KMS-11 (cell line): Measurements from ENCODE around the gene ZNF710.

Experiments
- H2AFZ ChIP-seq: fragments of 200-600 bp; sonication (generic); 2 replicates; pipeline ENCODE4 v1.6.1; 2016; ENCODE audit warnings: antibody characterized with exemption, mixed run types, low read depth
- H3K27ac ChIP-seq: fragments of 200-600 bp; sonication (generic); 2 replicates; pipeline ENCODE4 v1.6.1; 2016; ENCODE audit warnings: mild to moderate bottlenecking, mixed run types
- H3K27me3 ChIP-seq: fragments of 200-600 bp; sonication (generic); 2 replicates; pipeline ENCODE4 v1.6.1; 2017; ENCODE audit warnings: mild to moderate bottlenecking, low read depth, mixed run types, moderate library complexity; ENCODE audit not compliant: insufficient read depth
- H3K36me3 ChIP-seq: fragments of 200-600 bp; sonication (generic); 2 replicates; pipeline ENCODE4 v1.6.1; 2017; ENCODE audit warnings: mild to moderate bottlenecking, mixed run types; ENCODE audit not compliant: insufficient read depth
- H3K4me1 ChIP-seq: fragments of 200-600 bp; sonication (generic); 2 replicates; pipeline ENCODE4 v1.6.1; 2016; ENCODE audit warnings: mild to moderate bottlenecking, low read depth, mixed run types; ENCODE audit not compliant: poor library complexity, severe bottlenecking
- H3K4me2 ChIP-seq: fragments of 200-600 bp; sonication (generic); 2 replicates; pipeline ENCODE4 v1.7.0; 2016; ENCODE audit warnings: mild to moderate bottlenecking, mixed run types
- H3K4me3 ChIP-seq: fragments of 200-600 bp; sonication (generic); IDR thresholded peaks from 2 replicates; pipeline ENCODE4 v1.6.1; 2017; ENCODE audit warnings: low read depth, low read length, mixed read lengths; ENCODE audit not compliant: insufficient read depth
- H3K79me2 ChIP-seq: fragments of 200-600 bp; sonication (generic); 2 replicates; pipeline ENCODE4 v1.6.1; 2016; ENCODE audit warnings: low read depth, mixed run types; ENCODE audit not compliant: insufficient read depth
- H3K9ac ChIP-seq: fragments of 200-600 bp; sonication (generic); 2 replicates; pipeline ENCODE4 v1.6.1; 2016; ENCODE audit warnings: mild to moderate bottlenecking, mixed run types
- H4K20me1 ChIP-seq: fragments of 200-600 bp; sonication (generic); 2 replicates; pipeline ENCODE4 v1.6.1; 2016; ENCODE audit warnings: mild to moderate bottlenecking, mixed run types; ENCODE audit not compliant: insufficient read depth
- TF ChIP-seq, protein P1 (sequence below): fragments of 200-600 bp; sonication (generic); conservative IDR thresholded peaks from 2 replicates; pipeline ENCODE4 v1.6.1; 2017; ENCODE audit warnings: low read depth, mild to moderate bottlenecking, antibody characterized with exemption, low read length, moderate library complexity, mixed read lengths

The ZNF710 gene

GRCh38 chr15:90115783-90116182 lies 114.7 kb downstream of the ZNF710 start:
- H3K4me2 ChIP-seq = no peak overlapping the region
- no peak overlapping the region for H3K9ac ChIP-seq
- no peaks in the 10 kb centered on the region for H3K79me2 ChIP-seq
- TF ChIP-seq, protein P1, sequence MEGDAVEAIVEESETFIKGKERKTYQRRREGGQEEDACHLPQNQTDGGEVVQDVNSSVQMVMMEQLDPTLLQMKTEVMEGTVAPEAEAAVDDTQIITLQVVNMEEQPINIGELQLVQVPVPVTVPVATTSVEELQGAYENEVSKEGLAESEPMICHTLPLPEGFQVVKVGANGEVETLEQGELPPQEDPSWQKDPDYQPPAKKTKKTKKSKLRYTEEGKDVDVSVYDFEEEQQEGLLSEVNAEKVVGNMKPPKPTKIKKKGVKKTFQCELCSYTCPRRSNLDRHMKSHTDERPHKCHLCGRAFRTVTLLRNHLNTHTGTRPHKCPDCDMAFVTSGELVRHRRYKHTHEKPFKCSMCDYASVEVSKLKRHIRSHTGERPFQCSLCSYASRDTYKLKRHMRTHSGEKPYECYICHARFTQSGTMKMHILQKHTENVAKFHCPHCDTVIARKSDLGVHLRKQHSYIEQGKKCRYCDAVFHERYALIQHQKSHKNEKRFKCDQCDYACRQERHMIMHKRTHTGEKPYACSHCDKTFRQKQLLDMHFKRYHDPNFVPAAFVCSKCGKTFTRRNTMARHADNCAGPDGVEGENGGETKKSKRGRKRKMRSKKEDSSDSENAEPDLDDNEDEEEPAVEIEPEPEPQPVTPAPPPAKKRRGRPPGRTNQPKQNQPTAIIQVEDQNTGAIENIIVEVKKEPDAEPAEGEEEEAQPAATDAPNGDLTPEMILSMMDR = no peak
- H3K4me3 ChIP-seq = no peak overlapping the region
- no peaks in the 10 kb centered on the region for H3K4me1 ChIP-seq
- no peak overlapping the region for H2AFZ ChIP-seq
- H3K27ac ChIP-seq = no peak overlapping the region
- no peaks in the 10 kb centered on the region for H3K27me3 ChIP-seq
- no peaks in the 10 kb centered on the region for H4K20me1 ChIP-seq
- no peaks in the 10 kb centered on the region for H3K36me3 ChIP-seq

DNA sequence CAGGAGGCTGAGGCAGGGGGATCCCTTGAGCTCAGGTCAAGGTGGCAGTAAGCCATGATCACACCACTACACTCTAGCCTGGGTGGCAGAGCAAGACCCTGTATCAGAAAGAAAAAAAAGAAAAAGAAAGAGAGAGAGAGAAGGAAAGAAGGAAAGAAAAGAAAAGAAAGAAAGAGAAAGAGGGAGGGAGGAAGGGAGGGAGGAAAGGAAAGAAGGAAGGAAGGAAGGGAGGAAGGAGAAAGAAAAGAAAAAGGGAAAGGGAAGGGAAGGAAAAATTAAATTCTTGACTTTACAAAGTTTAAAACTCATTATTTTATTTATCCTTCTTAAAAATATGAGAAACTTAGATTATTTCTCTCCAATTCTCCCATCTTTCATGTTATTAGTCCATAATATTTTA lies 118.2 kb downstream of the ZNF710 start:
- Histone ChIP-seq H3K36me3 (no peaks in the 10 kb centered on the region), H3K4me3 (no peak overlapping the region), H3K79me2 (no peaks in the 10 kb centered on the region), H3K27me3 (no peaks in the 10 kb centered on the region), H4K20me1 (no peaks in the 10 kb centered on the region), H3K9ac (no peak overlapping the region), H3K4me2 (no peak overlapping the region), H3K27ac (no peak overlapping the region), H3K4me1 (no peaks in the 10 kb centered on the region), H2AFZ (no peak overlapping the region)
- TF ChIP-seq, protein P1 = no peak

- Histone ChIP-seq H3K9ac (no peak overlapping the region), H3K27me3 (no peaks in the 10 kb centered on the region), H3K4me1 (no peaks in the 10 kb centered on the region), H2AFZ (no peak overlapping the region), H3K27ac (no peak overlapping the region), H4K20me1 (no peaks in the 10 kb centered on the region), H3K36me3 (no peaks in the 10 kb centered on the region), H3K4me2 (no peak overlapping the region), H3K4me3 (no peak overlapping the region), H3K79me2 (no peaks in the 10 kb centered on the region)
- TF ChIP-seq, protein P1 = no peak
Observed at GRCh38 chr15:90121086-90121485, 120.0 kb downstream of the ZNF710 start.

- no peak overlapping the region for H3K4me3 ChIP-seq
- no peaks in the 10 kb centered on the region for H4K20me1 ChIP-seq
- no peaks in the 10 kb centered on the region for H3K36me3 ChIP-seq
- no peaks in the 10 kb centered on the region for H3K79me2 ChIP-seq
- H2AFZ ChIP-seq = no peak overlapping the region
- no peaks in the 10 kb centered on the region for H3K27me3 ChIP-seq
- no peaks in the 10 kb centered on the region for H3K4me1 ChIP-seq
- no peak overlapping the region for H3K9ac ChIP-seq
- H3K27ac ChIP-seq = no peak overlapping the region
- no peak overlapping the region for H3K4me2 ChIP-seq
- TF ChIP-seq, protein P1 = no peak
Observed at GRCh38 chr15:90124507-90124906, 123.4 kb downstream of the ZNF710 start.
